CD8-positive, alpha-beta memory T cell (primary cell): ENCODE results near the gene SLC27A1. TPM values are rescaled to one million over a fixed set of nuclear protein-coding genes. Genes with fewer than 3 reads are reported as not detected.
"Not testable (repeated sequence)": the region's sequence is repeated elsewhere in the genome, so short reads cannot be mapped to it uniquely, and the experiment has no call there.

Source experiments
- CTCF ChIA-PET: fragments of 350-600 bp; sonication (Branson Sonifier 250); formaldehyde crosslinking; loops from one replicate; lab custom pipeline; 2021; ENCODE audit warnings: antibody characterized with exemption; lab: Charles Lee
- POLR2A ChIA-PET: fragments of 350-600 bp; sonication (Branson Sonifier 250); formaldehyde crosslinking; loops from one replicate; lab custom pipeline; 2021; ENCODE audit warnings: antibody characterized with exemption; lab: Charles Lee
- DNase-seq, 5 donors: peaks; one replicate each; pipeline versions ENCODE4 v3.0.0 to v3.0.0-alpha.2; 2020 to 2022; ENCODE audit warnings: mixed read lengths in 1 of 5
- H3K27ac ChIP-seq: one replicate; pipeline ENCODE4 v1.7.0; 2013; ENCODE audit warnings: low read depth, mild to moderate bottlenecking, low read length, moderate library complexity
- H3K27me3 ChIP-seq: 2 replicates; pipeline ENCODE4 v1.7.0; 2013; ENCODE audit warnings: low read length, mild to moderate bottlenecking; ENCODE audit not compliant: insufficient read depth, poor library complexity, severe bottlenecking
- H3K36me3 ChIP-seq: 2 replicates; pipeline ENCODE4 v1.7.0; 2013; ENCODE audit warnings: mild to moderate bottlenecking, low read length, moderate library complexity; ENCODE audit not compliant: insufficient read depth
- H3K4me1 ChIP-seq: 2 replicates; pipeline ENCODE4 v1.7.0; 2013; ENCODE audit warnings: mild to moderate bottlenecking, low read length, moderate library complexity; ENCODE audit not compliant: insufficient read depth
- H3K4me3 ChIP-seq: 2 replicates; pipeline ENCODE4 v1.7.0; 2013; ENCODE audit warnings: mild to moderate bottlenecking, low read length
- H3K9me3 ChIP-seq: 2 replicates; pipeline ENCODE4 v1.7.0; 2013; ENCODE audit warnings: mild to moderate bottlenecking, low read length
- H3K27ac Mint-ChIP-seq, 8 donors: one replicate each; pipeline ENCODE4 v1.8.0; 2020 to 2021; ENCODE audit warnings: mixed read lengths in 8 of 8, mild to moderate bottlenecking in 6 of 8, inconsistent platforms in 3 of 8, moderate library complexity in 3 of 8
- H3K27me3 Mint-ChIP-seq, 2 donors: one replicate each; pipeline ENCODE4 v1.8.0; 2020 to 2021; ENCODE audit warnings: mixed read lengths in 2 of 2, mild to moderate bottlenecking in 1 of 2, moderate library complexity in 1 of 2
- H3K36me3 Mint-ChIP-seq, 3 donors: one replicate each; pipeline ENCODE4 v1.8.0; 2020 to 2021; ENCODE audit warnings: mixed read lengths in 3 of 3, inconsistent platforms in 1 of 3, mild to moderate bottlenecking in 1 of 3
- H3K4me1 Mint-ChIP-seq, 3 donors: one replicate each; pipeline ENCODE4 v1.8.0; 2020 to 2021; ENCODE audit warnings: mixed read lengths in 3 of 3, inconsistent platforms in 1 of 3, mild to moderate bottlenecking in 1 of 3
- H3K4me3 Mint-ChIP-seq, 7 donors: one replicate each; pipeline ENCODE4 v1.8.0; 2020 to 2021; ENCODE audit warnings: mixed read lengths in 7 of 7, mild to moderate bottlenecking in 6 of 7, moderate library complexity in 4 of 7, inconsistent platforms in 2 of 7
- H3K9me3 Mint-ChIP-seq, 5 donors: one replicate each; pipeline ENCODE4 v1.8.0; 2020 to 2022; ENCODE audit warnings: mixed read lengths in 5 of 5, mild to moderate bottlenecking in 3 of 5, moderate library complexity in 2 of 5, inconsistent platforms in 1 of 5
- polyA plus RNA-seq: library from polyadenylated mRNA; unstranded; fragments of 300-500 nt; fragmentation: Illumina TruSeq; gene quantifications from one replicate; pipeline ENCODE4 v1.2.3, GENCODE V29; 2021
- total RNA-seq, 2 experiments: library from RNA; stranded (reverse); gene quantifications; one replicate each; pipeline ENCODE4 v1.2.3, GENCODE V29; 2021

Gene SLC27A1
- total and polyA plus RNA-seq, 3 experiments from 2014 or later = 2.0 to 6.6 (median 3.7) TPM

GRCh38 chr19:17510220-17510993 lies 40.1 kb downstream of the SLC27A1 start:
- peaks cover 21% of the 10 kb centered on the region for H3K4me1 ChIP-seq
- DNase-seq = no peak
- peaks cover 30 to 50% (median 35%) of the 10 kb centered on the region in 3 donors for H3K4me1 Mint-ChIP-seq
- CTCF ChIA-PET = interaction anchor here (0.6 to 5.5 kb wide), 7 partner anchors 10 to 63 kb away, joined by 3 to 28 read pairs (median 4); no protein-coding TSS in a partner anchor
- no peaks in the 10 kb centered on the region for H3K9me3 ChIP-seq
- H3K27ac Mint-ChIP-seq = peak overlapping the region in 6 of 8 donors; percentile 53 to 99 (median 98)
- H3K36me3 ChIP-seq = no peaks in the 10 kb centered on the region
- no peaks in the 10 kb centered on the region for H3K27me3 Mint-ChIP-seq
- H3K9me3 Mint-ChIP-seq = no peaks in the 10 kb centered on the region
- POLR2A ChIA-PET = interaction anchor here (0.6 to 2.1 kb wide), 6 partner anchors 10 to 534 kb away, joined by 3 to 18 read pairs (median 4); partner anchors contain the start of gene RPL18A
- peak overlapping the region; percentile 88 to 100 (median 96) for H3K4me3 Mint-ChIP-seq
- peak overlapping the region; percentile 83 for H3K27ac ChIP-seq
- H3K36me3 Mint-ChIP-seq = peaks cover 0 to 14% (median 2%) of the 10 kb centered on the region in 3 donors
- peak overlapping the region; percentile 87 for H3K4me3 ChIP-seq
- H3K27me3 ChIP-seq = no peaks in the 10 kb centered on the region

DNA sequence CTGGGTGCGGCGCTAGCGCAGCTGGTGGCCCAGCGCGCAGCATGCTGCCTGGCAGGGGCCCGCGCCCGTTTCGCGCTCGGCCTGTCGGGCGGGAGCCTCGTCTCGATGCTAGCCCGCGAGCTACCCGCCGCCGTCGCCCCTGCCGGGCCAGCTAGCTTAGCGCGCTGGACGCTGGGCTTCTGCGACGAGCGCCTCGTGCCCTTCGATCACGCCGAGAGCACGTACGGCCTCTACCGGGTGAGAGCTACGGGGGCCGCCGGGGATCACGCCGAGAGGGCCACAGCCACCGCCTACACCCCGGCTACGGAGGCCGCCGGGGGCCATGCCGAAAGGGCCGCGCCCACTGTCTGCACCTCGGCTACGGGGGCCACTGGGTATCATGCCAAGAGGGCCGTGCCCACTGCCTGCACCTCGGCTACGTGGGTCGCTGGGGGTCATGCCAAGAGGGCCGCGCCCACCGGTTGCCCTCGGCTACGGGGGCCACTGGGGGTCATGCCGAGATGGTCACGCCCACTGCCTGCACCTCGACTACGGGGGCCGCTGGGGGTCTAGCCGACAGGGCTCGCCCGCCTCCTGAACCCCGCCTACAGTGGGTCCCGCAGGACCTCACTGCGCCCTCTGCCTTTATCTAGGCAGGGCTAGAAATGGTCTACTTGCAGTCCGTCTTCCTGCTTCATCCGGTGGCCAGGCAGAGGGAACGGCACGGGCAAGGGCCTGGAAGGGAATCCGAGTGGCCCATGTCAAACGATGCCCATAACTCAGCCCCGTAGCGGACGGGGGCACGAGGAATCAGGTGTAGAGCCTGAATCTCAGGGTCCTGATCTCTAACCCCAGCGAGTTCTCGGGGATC lies 41.6 kb downstream of the SLC27A1 start:
- Mint-ChIP-seq H3K27ac (peak overlapping the region; percentile 53 to 98 (median 92)), H3K27me3 (no peaks in the 10 kb centered on the region), H3K4me1 (peaks cover 30 to 50% (median 35%) of the 10 kb centered on the region in 3 donors), H3K4me3 (peak overlapping the region; percentile 88 to 100 (median 96)), H3K9me3 (peaks cover 0 to 1% (median 0%) of the 10 kb centered on the region in 5 donors), H3K36me3 (peaks cover 2 to 20% (median 5%) of the 10 kb centered on the region in 3 donors)
- H3K4me1 ChIP-seq = peaks cover 21% of the 10 kb centered on the region
- peak overlapping the region; percentile 83 for H3K27ac ChIP-seq
- H3K36me3 ChIP-seq = peaks cover under 1% of the 10 kb centered on the region
- H3K9me3 ChIP-seq = no peaks in the 10 kb centered on the region
- H3K27me3 ChIP-seq = no peaks in the 10 kb centered on the region
- ChIA-PET CTCF (interaction anchor here (0.8 to 5.5 kb wide), 7 partner anchors 10 to 94 kb away, joined by 3 to 28 read pairs (median 4); no protein-coding TSS in a partner anchor), POLR2A (interaction anchor here (1.3 to 2.1 kb wide), 3 partner anchors 11 to 348 kb away, joined by 4 to 18 read pairs (median 7); partner anchors contain the start of gene RPL18A)
- peak overlapping the region; percentile 87 for H3K4me3 ChIP-seq
- DNase-seq = peak; percentile 81 to 94 (median 89)

- no peaks in the 10 kb centered on the region for H3K27me3 Mint-ChIP-seq
- H3K9me3 Mint-ChIP-seq = peaks cover 0 to 3% (median 0%) of the 10 kb centered on the region in 5 donors
- H3K27me3 ChIP-seq = no peaks in the 10 kb centered on the region
- peaks cover 5 to 26% (median 10%) of the 10 kb centered on the region in 3 donors for H3K36me3 Mint-ChIP-seq
- ChIA-PET POLR2A (interaction anchor here (1.7 kb wide), 1 partner anchor 347 kb away, joined by 7 read pairs; the partner anchor contains the start of gene RPL18A), CTCF (interaction anchor here (1.2 to 5.5 kb wide), 3 partner anchors 16 to 93 kb away, joined by 4 to 28 read pairs (median 4); no protein-coding TSS in a partner anchor)
- H3K27ac ChIP-seq = peak overlapping the region; percentile 83
- peaks cover 5% of the 10 kb centered on the region for H3K9me3 ChIP-seq
- H3K4me3 Mint-ChIP-seq = peak overlapping the region; percentile 88 to 100 (median 94)
- H3K36me3 ChIP-seq = peaks cover 7% of the 10 kb centered on the region
- H3K4me3 ChIP-seq = peak overlapping the region; percentile 87
- no peak for DNase-seq
- peaks cover 30 to 49% (median 33%) of the 10 kb centered on the region in 3 donors for H3K4me1 Mint-ChIP-seq
- peaks cover 21% of the 10 kb centered on the region for H3K4me1 ChIP-seq
- peak overlapping the region; percentile 53 to 97 (median 92) for H3K27ac Mint-ChIP-seq
Observed at GRCh38 chr19:17512574-17512939, 42.2 kb downstream of the SLC27A1 start.

DNA sequence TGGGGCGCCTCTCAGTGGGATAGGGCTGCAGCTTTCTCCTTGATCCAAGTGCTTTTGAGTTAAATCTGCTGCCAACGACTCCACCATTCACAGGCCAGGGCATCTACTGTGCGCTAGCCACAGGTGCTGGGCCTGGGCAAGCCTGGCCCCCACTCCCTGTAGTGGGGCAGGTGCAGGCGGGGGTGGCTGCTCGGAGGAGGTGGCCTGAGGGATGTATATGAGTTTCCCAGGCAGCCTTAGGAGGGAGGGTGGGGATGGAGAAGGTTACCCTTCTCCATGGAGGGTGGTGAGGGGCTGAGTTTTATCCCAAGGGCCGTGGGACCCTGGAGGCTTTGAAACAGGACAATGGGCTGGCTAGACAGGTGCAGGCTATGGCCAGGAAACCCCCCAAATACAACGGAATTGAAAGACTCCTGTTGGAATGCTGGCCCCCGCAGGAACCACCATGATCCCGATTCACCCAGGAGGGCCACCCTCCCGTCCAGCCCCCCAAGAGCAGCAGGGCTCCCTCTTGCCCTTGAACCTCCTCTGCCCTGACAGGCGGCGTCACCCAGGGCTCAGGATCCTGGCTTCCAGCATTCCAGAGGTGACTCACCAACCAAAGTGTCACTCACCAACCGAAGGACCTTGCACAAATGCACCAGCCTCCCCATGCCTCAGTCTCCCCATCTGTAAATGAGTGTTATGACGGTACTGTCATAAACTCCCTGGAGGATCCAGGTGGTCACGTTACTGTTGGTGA lies 45.3 kb downstream of the SLC27A1 start:
- DNase-seq = no peak
- POLR2A ChIA-PET = no interaction called here

GRCh38 chr19:17517898-17518297 lies 47.6 kb downstream of the SLC27A1 start:
- DNase-seq = no peak
- ChIA-PET POLR2A (interaction anchor here (0.7 kb wide), 2 partner anchors 63 to 109 kb away, joined by 3 to 5 read pairs; no protein-coding TSS in a partner anchor), CTCF (interaction anchor here (2.6 kb wide), 1 partner anchor 22 kb away, joined by 9 read pairs; no protein-coding TSS in a partner anchor)
- Mint-ChIP-seq H3K9me3 (peaks cover 0 to 4% (median 0%) of the 10 kb centered on the region in 5 donors), H3K36me3 (peaks cover 3 to 28% (median 17%) of the 10 kb centered on the region in 3 donors), H3K4me1 (peaks cover 12 to 18% (median 15%) of the 10 kb centered on the region in 3 donors), H3K27me3 (no peaks in the 10 kb centered on the region), H3K4me3 (no peak overlapping the region), H3K27ac (no peak overlapping the region)
- Histone ChIP-seq H3K9me3 (peaks cover 9% of the 10 kb centered on the region), H3K36me3 (peaks cover 9% of the 10 kb centered on the region), H3K4me1 (peaks cover 5% of the 10 kb centered on the region), H3K27ac (no peak overlapping the region), H3K4me3 (no peak overlapping the region), H3K27me3 (no peaks in the 10 kb centered on the region)

More for the DNA sequence above, 45.3 kb downstream of the SLC27A1 start:
- Mint-ChIP-seq H3K36me3 (peaks cover 5 to 33% (median 17%) of the 10 kb centered on the region in 3 donors), H3K27ac (peak overlapping the region in 2 of 8 donors; percentile 69 to 72), H3K27me3 (no peaks in the 10 kb centered on the region), H3K4me3 (peak overlapping the region in 2 of 7 donors; percentile 32 to 67), H3K9me3 (peaks cover 0 to 4% (median 0%) of the 10 kb centered on the region in 5 donors), H3K4me1 (peaks cover 22 to 28% (median 24%) of the 10 kb centered on the region in 3 donors)
- H3K4me3 ChIP-seq = no peak overlapping the region
- CTCF ChIA-PET = interaction anchor here (0.9 to 1.9 kb wide), 2 partner anchors 11 to 20 kb away, joined by 3 to 4 read pairs; a partner anchor contains a TSS
- H3K4me1 ChIP-seq = peaks cover 11% of the 10 kb centered on the region
- peaks cover 9% of the 10 kb centered on the region for H3K36me3 ChIP-seq
- H3K27ac ChIP-seq = no peak overlapping the region
- no peaks in the 10 kb centered on the region for H3K27me3 ChIP-seq
- peaks cover 9% of the 10 kb centered on the region for H3K9me3 ChIP-seq

- H3K36me3 Mint-ChIP-seq = peaks cover 3 to 28% (median 17%) of the 10 kb centered on the region in 3 donors
- H3K4me1 ChIP-seq = peaks cover 12% of the 10 kb centered on the region
- peak overlapping the region in 1 of 8 donors; percentile 58 for H3K27ac Mint-ChIP-seq
- H3K27me3 ChIP-seq, H3K9me3 Mint-ChIP-seq, H3K4me3 ChIP-seq, H3K27me3 Mint-ChIP-seq, POLR2A ChIA-PET, H3K36me3 ChIP-seq, H3K27ac ChIP-seq, H3K4me3 Mint-ChIP-seq, DNase-seq, H3K9me3 ChIP-seq: not testable (repeated sequence)
- H3K4me1 Mint-ChIP-seq = peaks cover 17 to 22% (median 20%) of the 10 kb centered on the region in 3 donors
- CTCF ChIA-PET = interaction anchor here (1.8 to 2.6 kb wide), 2 partner anchors 22 to 55 kb away, joined by 4 to 9 read pairs; no protein-coding TSS in a partner anchor
Observed at GRCh38 chr19:17518654-17519053, 48.3 kb downstream of the SLC27A1 start.
